CD4-positive, alpha-beta T cell treated with Interferon alpha-2 for 1 hour (primary cell): Measurements from ENCODE around the gene TSEN15.
"Not testable (repeated sequence)": the region's sequence is repeated elsewhere in the genome, so short reads cannot be mapped to it uniquely, and the experiment has no call there.

Experiments used
- DNase-seq, 2 donors: peaks; one replicate each; pipeline ENCODE4 v3.0.0-alpha.2; 2020 to 2022

The TSEN15 gene

DNA sequence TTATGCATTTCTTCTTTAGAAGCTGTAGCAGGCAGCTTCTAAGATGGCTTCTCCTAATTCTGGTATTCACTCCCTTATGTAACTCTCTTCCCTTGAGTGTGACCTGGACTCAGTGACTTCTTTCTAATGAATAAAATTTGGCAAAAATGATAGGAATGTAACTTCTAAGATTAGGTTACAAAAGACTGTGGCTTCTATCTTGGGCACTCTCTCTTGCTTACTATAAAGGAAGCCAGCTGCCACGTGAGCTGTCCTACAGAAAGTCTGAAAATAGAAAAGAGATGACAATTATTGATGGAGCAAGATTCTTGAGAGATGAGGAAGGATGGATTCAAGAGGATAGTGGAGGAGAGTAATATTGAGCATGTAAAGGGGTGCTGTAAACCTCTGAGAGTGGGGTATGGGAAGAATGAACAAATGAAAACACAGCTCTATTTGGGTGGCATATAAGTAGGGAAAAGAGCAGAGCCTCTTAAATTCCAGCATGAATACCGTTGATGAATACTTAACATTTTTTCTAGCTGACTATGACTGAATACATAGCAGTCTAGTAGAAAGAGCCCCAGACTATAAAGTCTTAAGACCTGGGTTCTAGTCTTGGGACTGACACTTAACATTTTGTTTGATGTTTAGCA lies 5.5 kb downstream of the TSEN15 start:
- DNase-seq = no peak

DNA sequence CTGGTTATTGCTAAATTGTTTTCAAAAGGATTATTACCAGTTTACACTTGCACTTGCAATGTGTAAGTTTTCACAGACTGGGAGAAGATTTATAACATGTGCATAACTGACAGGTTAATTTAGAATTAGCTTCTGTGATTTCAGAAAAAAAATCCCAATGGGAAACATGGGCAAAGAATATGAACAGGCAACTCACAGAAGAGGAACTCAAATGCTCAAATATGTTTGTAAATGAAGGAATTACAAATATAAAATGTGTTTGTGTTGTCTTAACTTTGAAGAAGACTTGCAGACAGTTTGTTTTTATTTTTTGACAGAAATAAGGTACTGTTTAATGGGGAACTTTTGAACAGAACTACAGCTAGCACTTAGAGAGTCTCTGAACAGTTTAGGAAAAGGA lies 8.4 kb downstream of the TSEN15 start:
- DNase-seq = no peak

DNA sequence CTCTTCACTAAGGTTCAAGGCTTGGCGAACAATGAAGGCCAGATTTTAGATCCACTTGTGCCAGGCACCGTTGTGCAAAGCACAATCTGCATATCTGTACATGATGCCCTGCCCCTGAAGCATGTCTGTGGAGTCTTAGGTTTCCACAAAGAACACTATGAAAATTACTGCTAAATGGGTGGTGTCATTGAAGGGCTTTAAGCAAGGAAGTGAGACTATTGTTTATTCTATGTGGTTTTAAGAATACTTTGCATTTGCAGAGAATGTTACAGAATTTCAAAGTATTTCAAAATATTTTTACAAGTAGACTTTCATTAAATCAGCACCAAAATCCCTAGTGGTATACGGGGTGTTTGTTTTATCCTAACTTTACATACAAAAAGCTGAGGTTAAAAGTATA lies 8.8 kb downstream of the TSEN15 start:
- DNase-seq = no peak

DNA sequence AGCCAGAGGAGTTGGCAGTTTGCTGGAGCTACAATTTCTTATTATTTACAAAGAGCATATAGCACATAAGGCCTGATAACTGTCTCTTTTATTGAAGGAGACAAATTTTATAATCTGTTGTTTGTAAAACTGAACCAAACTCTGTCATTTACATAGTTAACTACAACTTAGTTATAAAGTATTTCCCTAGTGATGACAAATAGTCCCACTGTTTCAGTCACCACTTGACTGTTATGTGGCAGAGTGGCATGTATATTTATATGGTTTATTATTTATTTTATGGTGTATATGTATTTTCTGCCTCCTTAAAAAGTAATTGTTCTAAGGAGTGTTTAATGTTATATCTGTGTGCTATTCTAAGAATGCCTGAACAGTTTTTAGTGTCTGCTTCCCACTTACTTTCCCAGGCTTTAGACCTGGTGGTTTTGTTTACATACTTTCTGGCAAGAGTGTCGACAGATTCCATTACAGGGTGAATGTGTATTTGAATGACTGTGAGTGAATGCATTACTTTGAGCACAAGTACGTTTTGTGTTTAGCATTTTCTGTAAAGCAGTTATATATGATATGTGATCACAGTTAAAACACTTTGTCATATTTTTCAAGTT lies 10.0 kb downstream of the TSEN15 start:
- no peak for DNase-seq

DNA sequence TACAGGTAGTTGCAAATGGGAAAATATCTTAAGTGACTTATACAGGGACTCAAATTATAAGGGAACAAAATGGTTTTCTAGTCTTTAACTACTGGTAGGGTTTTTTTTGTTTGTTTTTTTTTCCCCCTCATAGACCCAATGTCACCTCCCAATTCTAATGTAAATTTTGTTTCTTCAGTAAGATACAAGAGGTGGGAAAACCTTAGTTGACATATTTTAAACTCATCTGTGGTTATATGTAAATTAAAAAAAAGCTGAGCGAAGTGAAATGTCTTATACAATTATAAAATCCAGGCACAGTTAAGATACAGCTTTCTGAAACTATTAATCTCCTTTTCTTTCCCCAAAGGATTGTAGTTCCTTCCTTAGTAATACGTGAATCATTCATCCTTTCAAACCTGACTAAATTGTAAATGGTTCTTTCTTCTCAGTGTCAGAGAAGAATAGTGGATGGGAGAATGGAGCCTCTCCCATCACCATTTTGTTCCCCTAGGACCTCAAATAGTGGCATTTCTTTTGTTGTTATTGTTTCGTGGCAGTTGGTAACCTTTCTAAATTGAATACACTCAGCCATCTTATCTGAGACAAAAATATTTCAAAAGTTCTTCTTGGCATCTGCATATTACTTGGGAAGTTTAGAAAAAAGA lies 11.2 kb downstream of the TSEN15 start:
- DNase-seq = no peak

DNA sequence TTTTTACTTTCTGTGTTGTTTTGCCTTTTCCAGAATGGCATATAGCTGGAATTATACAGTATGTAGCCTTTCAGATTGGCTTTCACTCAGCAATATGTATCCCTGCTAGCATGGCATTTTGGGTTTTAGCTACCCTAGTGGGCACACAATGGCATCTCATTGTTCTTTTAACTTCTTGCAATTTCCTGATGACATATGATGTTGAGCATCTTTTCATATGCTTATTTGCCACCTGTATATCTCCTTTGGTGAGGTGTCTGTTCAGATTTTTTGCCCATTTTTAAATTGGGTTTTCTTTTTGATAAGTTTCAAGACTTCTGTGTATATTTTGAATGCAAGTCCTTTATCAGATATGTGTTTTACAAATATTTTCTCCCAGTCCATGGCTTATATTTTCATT lies 14.0 kb downstream of the TSEN15 start:
- no peak for DNase-seq

DNA sequence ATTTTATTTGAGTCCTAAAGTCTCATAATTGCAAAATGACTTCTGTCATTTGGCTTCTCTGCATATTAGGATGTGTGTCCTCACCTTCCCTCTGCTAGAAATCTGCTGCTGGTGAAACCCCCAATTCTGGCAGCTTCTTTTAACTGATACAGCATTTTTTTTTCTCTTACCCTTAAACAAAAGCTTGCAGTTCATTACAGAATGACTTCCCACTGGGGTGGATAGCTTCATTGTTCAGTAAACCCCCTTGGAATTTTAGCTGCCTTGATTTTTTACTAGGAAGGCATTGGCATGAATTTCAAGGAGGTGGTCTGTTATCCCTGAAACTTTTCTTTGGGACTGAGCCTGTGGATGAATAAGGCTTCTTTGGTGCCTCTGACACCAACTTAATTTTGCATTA lies 16.8 kb downstream of the TSEN15 start:
- no peak for DNase-seq

DNA sequence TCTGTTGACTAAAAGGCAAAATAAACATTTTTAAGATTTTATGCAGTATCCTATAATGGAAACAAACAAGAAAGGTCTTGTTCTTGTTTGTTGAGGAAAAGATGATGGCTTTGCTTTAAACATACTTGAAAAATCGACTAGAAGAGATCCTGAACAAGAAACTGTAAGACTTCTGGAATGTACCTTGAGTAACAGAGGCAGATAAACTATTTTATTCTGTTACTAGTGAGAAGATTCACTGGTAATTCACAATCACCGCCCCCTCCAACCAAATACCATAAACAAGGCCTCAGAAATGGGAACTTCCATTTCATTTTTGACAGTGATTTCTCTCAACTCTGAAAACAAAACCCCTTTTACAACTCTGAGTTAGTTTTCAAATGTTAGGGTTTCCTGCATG lies 18.1 kb downstream of the TSEN15 start:
- no peak for DNase-seq

DNA sequence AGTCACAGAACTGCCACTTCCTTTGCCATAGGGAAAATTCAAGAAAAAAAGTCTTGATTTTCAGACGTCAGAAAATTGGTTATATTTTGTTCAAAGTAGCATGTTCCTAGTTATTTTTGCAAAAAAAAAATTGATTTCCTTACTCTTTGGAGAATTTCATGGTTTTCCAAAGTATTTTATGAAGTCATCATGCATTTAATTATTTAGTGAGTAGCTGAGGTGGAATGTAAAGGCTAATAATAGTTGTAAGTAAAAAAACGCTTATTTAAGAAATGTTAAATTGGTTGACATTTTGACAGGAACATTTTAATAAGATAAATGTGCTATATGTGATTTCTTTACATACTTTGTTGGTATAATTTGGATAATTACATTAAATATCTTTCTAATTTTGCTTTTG lies 20.8 kb downstream of the TSEN15 start:
- DNase-seq = no peak

DNA sequence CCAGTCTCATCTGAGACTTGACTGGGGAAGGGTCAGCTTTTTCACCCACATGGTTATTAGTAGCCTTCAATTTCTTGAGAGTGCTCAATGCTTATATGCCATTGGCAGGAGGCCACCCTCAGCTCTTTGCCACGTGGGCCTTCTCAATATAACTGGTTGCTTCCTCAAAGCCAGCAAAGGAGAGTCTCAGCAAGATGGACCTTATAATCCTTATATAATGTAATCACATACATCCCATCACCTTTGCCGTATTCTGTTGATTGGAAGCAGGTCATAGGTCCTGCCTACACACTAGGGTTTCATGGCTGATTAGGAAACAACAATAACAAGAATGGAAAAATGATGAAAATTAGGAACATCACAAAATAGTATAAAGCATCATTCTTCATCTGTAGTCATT lies 22.9 kb downstream of the TSEN15 start:
- no peak for DNase-seq

DNA sequence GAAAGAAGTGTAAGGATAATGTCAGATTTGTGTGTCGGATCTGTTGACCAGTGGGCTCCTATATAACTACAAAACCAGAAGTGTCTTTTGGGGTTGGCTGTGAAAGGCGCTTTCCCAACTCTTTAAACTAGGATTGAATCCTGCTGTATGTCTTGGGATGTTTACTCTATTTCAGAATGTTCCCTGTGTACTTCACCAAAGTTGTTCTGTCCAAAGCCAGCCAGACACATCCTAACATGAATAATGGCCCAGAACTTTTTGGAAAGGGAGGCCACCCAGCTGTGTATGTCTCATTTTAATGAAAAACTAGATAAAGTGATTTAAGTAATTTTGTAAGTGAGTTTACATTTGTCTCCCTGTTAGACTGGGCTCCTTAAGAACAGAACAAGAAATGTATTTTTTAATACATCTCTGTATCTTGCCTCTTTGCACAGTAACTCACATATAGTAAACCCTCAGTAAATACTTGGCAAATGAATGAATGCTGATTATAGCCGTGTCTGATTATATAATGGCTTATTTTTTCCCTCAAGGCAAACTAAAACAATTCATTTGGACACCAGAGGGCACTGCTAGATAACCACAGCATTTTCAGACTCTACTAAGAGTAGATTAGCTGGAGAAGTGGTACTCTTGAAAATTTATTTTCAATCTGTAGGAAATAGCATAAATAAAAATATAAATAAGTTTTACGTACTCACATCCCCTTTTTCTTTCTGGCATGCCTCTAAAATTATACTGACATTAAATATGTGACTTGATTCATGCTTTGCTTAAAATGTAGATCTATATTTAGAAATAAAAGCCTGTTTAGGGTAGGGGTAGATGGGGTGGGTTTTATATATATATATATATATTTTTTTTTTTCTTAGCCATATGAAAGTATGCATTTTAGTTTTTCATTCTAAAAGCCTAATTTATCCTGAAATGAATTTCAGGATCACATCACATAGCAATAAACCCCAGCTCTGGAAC lies 23.8 kb downstream of the TSEN15 start:
- peak; percentile 4 to 43 for DNase-seq

DNA sequence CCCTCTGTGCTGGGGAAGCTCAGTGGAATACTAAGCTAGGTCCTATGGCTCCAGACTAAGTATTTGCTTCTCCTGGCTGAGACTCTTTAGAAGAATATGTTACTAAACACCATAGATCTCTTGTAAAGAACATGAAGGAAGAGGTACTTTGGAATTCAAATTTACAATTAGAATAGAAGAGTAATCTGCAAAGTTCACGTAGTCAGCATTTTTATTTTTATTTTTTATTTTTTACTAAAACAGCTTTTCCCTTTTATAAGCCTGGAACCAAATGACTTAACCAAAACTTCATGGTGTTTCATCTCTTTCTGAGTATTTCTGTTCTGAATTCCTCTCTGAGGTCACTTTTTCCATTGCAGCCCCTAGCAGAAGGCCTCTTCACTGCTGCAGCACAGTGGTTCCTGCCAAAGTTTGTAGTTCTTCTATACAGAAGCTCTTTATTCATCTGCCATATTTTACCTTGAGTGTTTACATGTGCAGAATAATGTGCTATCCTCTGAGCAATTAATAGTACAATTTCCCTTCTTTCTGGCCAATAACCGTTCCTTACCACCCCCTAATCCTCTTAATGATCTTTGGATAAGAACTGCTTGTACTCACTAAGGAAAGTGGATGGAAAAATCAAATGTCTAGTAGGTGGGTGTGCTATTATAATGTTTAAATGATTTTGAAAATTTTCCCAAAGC lies 27.2 kb downstream of the TSEN15 start:
- DNase-seq = no peak

DNA sequence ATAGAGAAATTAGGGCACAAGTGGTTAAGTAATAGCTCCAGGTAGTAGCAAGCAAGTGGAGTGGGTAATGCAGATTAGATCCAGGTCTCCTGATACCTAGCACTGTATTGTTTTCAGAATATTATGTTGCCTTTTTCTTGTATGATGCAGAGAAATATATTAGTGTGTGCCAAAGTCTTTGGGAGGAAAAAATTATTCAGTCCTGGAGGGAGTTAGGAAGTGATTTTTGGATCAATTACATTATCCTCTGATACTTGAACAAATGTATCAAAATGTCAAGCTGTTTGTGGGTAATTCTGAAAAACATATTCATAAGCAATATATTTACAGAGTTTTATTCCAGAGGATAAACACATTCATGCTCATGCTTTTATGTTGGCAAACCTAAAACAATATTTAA lies 28.8 kb downstream of the TSEN15 start:
- no peak for DNase-seq

DNA sequence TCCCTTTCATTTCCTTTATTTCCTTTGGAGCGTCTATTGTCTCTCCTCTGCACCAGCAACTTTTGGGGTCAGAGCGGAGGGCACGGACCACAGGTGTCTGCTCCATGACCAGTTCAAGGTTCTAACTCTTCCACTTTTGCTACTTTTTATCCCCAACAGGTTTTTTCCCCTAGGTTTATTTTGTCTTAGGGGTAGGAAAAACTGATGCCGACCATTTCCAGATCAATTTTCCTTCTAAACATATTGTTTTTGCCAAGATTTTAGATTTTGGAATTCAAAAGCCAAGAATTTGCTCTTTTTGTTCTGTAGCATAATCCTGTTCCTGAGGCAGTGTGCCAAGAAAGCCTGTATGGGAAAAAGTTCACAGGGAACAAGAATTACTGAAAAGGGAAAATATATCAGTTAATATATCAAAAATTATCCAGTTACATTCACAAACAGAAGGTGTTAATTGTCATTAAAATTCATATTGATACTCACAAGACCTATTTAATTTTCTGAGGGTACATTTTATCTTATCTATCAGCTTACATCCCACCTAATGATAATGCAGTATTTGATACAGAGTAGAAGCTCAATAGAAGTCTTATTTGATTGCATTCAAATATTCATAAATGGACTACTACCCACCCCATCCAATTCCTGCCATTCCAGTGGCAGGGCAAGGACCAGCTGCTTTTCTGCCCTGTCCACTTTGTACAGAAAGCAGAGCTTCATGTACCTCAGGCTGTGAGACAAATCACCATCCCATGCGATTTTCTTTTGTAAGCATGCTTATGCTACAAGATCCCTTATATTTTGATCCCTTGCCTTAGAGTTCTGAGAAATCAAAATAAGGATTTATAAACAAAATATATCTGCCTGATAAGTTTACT lies 31.2 kb downstream of the TSEN15 start:
- DNase-seq = no peak

DNA sequence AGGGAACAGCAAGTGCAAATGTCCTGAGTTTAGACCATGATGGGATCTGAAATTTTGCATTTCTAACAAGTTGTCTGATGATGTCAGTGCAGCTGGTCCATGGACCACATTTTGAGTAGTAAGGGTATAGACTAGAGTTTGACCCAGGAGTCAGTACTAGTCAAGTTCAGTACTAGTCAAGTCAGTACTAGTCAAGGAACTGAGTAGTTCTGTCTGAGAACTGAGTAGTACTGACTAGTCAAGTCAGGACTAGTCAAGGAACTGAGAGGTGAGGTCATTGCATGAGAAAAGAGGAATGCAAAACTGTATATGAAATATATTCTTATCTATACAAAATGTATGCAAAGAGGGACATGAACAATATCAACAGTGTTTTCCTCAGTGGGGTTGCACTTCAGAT lies 34.1 kb downstream of the TSEN15 start:
- no peak for DNase-seq

DNA sequence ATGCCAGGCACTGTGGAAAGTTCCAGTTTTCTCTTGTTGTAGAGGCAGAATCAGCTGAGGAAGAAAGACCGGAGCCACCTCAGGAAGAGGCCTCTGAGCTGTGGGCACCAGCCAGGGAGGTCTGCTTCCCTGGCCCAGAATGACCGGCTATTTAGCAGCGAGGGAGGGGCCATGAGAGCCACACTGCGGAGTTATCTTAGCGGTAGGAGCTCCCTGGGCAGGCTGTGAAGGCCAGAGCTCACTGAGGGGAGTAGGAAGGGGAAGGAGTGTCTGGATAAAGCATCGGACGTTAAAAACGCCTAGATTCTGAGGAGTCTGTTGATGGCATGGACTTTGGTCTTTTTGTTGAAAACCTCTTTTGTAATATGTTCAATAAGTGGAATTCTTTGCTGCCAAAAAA lies 36.5 kb downstream of the TSEN15 start:
- no peak for DNase-seq

DNA sequence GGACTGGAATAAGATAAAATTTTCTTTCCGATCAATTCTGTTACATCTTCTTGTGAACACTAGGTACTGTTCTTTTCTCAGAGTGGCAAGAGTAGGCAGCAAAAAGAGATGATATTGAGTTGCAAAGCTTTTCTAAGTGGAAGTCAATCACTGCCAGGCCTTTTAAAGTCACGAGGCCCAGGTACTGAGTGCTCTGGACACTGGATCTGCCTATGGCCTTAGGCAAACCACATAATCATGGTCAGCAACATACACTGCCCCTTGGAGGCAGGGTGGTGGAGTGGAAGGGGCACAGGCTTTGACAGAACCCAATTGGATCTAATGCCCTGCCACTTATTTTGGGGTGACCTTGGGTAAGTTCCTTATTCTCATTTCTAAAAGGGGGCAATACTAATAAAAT lies 41.5 kb downstream of the TSEN15 start:
- no peak for DNase-seq

DNA sequence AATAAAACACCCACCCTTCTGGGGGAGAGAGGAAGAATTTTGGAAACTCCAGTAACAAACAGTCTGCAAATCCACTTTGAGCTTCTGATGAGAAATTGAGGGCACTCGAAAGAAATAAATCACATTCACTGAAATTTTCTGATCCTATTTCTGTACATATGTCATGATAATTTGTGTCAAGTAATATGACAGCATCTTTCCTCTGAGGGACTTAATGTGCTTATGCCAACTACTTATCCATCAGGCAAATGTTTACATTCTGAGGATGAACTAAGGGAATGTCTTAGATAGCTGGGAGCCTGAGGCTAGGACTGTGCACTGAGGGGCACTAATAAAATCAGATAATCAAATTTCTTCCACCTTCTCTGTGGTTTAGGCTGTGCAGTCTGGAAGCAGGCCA lies 44.5 kb downstream of the TSEN15 start:
- no peak for DNase-seq

DNA sequence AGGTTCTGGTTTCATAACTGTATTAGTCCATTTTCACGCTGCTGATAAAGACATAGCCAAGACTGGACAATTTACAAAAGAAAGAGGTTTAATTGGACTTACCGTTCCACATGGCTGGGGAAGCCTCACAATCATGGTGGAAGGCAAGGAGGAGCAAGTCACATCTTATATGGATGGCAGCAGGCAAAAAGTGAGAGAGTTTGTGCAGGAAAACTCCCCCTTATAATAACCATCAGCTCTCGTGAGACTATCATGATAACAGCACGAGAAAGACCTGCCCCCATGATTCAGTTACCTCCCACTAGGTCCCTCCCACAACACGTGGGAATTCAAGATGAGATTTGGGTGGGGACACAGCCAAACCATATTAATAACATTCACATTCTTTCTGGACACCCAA lies 45.0 kb downstream of the TSEN15 start:
- DNase-seq = not testable (repeated sequence)

DNA sequence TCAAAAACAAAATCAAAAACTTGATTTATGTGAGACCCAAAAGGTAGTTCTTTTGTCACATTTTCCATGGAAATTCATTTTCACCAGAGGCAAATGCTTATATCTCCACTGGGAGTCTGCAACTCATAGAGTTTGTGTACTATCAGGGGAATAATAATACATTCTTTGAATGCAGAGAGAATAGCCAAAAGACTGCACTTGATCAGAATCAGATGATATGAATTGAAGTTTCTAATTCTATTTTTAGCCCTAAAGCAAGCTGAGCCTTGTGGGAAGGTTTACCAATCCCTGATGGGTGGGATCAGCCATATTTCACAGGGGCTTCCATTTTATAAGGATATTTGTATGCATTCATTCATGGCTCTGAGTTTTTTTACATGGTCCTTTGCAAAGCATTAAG lies 49.6 kb downstream of the TSEN15 start:
- DNase-seq = no peak

DNA sequence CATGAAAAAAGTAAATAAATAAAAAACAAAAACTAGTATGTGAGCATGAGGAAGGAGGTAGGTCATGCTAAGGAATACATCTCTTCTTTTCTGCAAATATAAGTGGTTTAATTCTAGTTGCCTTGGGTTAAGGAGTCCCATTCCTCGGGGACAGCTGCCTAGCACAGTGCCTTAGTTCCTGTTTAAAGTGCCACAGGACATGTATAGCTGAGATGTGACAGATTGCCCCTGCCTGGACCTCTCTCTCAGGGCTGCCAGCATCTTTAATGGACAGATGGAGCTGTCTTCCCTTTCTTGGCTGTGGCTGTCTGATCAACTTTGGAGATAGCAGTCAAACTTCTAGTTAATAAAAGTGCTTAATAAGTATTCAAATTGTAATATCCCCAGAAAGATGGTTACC lies 50.0 kb downstream of the TSEN15 start:
- no peak for DNase-seq
